HG03575 (cell line): ENCODE measurements around the gene PHYH.

Source experiments
- ATAC-seq: cut with Tn5 transposase; IDR thresholded peaks from one replicate; pipeline ENCODE4 v1.9.1; 2021; ENCODE audit not compliant: unreplicated experiment, insufficient number of reproducible peaks, low FRiP score; ENCODE audit errors: extremely low read depth

The PHYH gene

GRCh38 chr10:13327534-13327933, 27.7 kb upstream of the PHYH start:
- no peak for ATAC-seq

- no peak for ATAC-seq
Observed at GRCh38 chr10:13322615-13323148, 22.8 kb upstream of the PHYH start.

- ATAC-seq, result no peak
Observed at GRCh38 chr10:13321576-13321975, 21.7 kb upstream of the PHYH start.

- no peak for ATAC-seq
Observed at GRCh38 chr10:13319166-13319565, 19.3 kb upstream of the PHYH start.

GRCh38 chr10:13317474-13317873, 17.6 kb upstream of the PHYH start:
- ATAC-seq, result no peak

GRCh38 chr10:13316635-13317311, 16.9 kb upstream of the PHYH start:
- no peak for ATAC-seq

- ATAC-seq, result no peak
Observed at GRCh38 chr10:13315361-13315760, 15.5 kb upstream of the PHYH start.

- ATAC-seq, result no peak
Observed at GRCh38 chr10:13311177-13311575, 11.3 kb upstream of the PHYH start.

GRCh38 chr10:13310518-13311176, 10.8 kb upstream of the PHYH start:
- no peak for ATAC-seq

- no peak for ATAC-seq
Observed at GRCh38 chr10:13309792-13310191, 9.9 kb upstream of the PHYH start.

- no peak for ATAC-seq
Observed at GRCh38 chr10:13308096-13308495, 8.2 kb upstream of the PHYH start.

- ATAC-seq, result no peak
Observed at GRCh38 chr10:13306103-13306502, 6.2 kb upstream of the PHYH start.

- ATAC-seq, result no peak
Observed at GRCh38 chr10:13302821-13303555, 3.1 kb upstream of the PHYH start.

GRCh38 chr10:13298748-13299436, 972 bp downstream of the PHYH start:
- no peak for ATAC-seq

- no peak for ATAC-seq
Observed at GRCh38 chr10:13296476-13296875, 3.4 kb downstream of the PHYH start.

- ATAC-seq, result no peak
Observed at GRCh38 chr10:13294784-13295183, 5.1 kb downstream of the PHYH start.

- ATAC-seq, result no peak
Observed at GRCh38 chr10:13291821-13292773, 7.8 kb downstream of the PHYH start.

- ATAC-seq, result no peak
Observed at GRCh38 chr10:13291061-13291460, 8.8 kb downstream of the PHYH start.
